HG02840 (cell line): Measurements from ENCODE around the gene ITGB4.

Experiments
- ATAC-seq: cut with Tn5 transposase; IDR thresholded peaks from one replicate; pipeline ENCODE4 v1.9.1; 2021; ENCODE audit warnings: mild to moderate bottlenecking, moderate library complexity, moderate number of reproducible peaks; ENCODE audit not compliant: unreplicated experiment, low FRiP score

ITGB4 gene

GRCh38 chr17:75720656-75721462 lies at the start of gene ITGB4:
Gene ITGB4 (plus strand): TSS chr17:75721459. CDS start chr17:75724704, 3,245 bp downstream.
- ATAC-seq: no peak

DNA sequence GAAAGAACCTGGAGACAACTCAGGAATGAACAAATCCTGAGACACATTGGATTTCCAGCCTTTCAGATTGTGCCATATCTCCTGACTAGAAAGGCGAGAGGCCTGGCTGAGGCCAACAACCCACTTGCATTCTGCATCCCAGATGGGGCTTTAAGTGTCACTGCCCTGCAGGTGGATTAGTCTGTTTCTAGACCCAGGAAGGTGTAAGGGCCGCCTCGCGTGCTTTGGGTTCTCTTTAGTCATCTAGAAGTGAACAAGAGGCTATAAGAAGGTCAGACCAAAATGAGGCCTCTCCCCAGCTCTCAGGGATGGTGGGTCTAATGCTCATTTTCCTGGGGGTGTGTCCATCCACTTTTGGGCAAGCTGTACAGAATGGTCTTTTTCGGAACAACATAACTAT lies 49.2 kb upstream of the ITGB4 start:
- no peak for ATAC-seq

- ATAC-seq: no peak
Observed at GRCh38 chr17:75673487-75673886, 47.8 kb upstream of the ITGB4 start.

DNA sequence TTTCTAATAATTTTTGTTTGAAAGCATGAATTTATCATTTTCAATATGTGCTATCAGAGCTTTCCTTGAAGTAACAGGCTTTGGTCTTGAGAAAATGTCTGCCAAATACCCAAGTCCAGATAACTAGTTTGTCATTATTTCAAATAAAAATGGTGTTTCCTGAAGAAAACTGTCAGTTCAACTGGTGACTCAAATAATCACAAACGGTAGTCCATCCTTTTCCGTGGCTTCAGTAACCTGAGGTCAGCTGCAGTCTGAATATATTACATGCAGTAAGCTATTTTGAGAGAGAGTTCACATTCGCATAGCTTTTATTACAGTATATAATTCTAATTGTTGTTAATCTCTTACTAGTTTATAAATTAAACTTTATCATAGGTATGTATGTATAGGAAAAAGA lies 44.8 kb upstream of the ITGB4 start:
- ATAC-seq: no peak

- ATAC-seq: no peak
Observed at GRCh38 chr17:75679706-75680211, 41.5 kb upstream of the ITGB4 start.

DNA sequence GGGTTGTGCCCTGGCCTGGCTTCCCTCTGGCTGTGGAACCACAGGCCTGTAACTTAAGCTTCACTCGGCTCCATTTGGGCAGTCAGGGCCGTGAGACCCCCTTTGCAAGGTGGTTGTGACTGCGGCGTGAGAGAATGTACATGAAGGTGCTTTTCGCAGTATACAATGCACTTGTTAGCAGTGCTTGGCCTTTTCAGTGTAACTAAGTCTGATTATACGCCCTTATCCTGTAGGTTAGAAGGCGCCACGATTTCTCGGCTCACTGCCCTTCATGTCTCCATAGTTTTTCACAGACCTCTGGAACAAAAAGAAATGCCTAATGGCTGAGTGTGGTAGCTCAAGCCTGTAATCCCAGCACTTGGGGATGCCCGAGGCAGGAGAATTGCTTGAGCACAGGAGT lies 40.8 kb upstream of the ITGB4 start:
- ATAC-seq: no peak

DNA sequence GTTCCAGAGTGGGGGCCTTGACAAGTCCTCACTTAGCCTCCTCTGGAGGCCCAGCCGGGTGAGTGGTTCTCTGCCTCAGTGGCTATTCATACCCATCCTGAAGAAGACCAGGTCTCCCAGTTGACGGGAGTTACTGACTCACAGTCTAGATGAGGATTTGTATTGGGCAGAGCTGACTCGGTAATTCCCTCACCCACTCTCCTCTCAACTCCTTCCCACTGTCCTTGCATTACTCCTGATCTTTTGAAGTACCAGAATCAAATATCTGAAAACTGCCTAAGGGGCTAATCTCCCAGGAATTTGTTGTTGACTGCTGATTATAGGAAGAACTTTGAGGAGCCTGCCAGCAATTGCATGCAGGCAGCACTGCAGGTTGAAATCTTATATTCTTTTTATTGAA lies 40.0 kb upstream of the ITGB4 start:
- no peak for ATAC-seq

GRCh38 chr17:75683583-75683982 lies 37.7 kb upstream of the ITGB4 start:
- no peak for ATAC-seq

GRCh38 chr17:75684249-75684648 lies 37.0 kb upstream of the ITGB4 start:
- ATAC-seq: no peak

- no peak for ATAC-seq
Observed at GRCh38 chr17:75684924-75685323, 36.3 kb upstream of the ITGB4 start.

DNA sequence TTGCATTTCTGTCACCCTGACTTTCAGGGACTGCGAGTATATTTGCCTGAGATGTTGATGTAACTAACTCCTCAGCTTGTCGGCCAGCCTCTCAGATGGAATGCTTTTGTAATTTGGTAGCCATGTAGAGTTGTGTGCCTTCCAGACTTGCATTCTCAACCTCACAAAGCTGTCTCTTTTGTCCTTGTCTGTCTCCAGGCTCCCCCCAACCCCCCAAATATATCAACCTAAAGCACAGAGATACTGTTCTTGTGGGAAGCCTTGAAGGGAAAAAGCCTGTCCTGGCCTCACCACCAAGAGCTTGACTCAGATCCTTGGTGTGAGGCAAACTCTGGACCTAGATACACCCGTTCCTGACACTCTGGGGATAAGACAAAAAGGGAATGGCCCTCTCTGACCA lies 35.8 kb upstream of the ITGB4 start:
- no peak for ATAC-seq

DNA sequence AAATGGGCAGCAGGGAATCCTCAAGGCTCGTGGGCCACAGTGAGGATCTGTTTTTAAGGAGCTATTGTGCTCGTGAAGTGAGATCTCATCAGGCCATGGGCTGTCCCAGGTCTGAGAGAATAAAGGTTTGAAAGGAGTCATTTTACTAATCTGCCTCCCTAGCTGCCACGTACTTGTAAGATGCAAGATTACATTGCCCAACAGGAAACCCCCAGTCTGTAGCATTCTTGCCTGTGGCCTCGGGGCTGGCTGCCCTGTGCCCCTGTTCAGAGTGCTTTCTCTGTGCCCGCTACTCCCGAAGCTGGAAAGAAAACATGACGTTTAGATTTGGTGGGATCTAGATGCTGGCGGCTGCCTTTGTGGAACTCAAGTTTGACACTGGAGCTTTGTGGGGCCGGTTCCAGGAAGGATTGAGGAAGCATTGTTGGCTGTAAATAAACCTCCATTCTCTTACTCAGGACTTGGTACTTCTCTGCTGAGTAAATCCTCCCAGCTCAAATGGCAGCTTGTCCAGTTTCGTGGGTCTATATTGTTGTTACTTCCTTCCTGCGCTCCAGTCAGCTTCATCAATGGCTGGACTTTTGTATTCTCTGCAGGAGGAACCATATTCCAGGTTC lies 32.9 kb upstream of the ITGB4 start:
- ATAC-seq: no peak

GRCh38 chr17:75689441-75689873 lies 31.8 kb upstream of the ITGB4 start:
- no peak for ATAC-seq

DNA sequence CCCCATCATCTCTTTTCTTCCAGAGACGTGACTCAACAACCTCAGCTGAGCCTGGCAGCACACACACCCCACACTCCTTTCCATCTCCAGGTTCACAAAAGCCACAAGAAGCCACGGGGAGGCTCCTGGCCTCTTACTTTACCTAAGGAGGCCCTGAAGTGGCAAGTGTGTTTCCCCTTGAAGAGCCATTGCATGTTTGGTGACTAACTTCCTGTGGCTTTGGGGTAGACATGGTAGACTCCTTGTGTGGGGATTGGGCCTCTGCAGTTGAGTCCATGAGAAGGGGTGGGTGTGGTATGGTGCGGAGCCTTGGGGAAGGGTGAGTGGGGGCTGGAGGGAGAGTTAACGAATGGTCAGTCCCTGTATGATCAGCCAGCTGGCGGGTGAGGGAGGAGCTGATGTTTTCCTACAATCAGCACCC lies 29.9 kb upstream of the ITGB4 start:
- no peak for ATAC-seq

GRCh38 chr17:75691801-75692626 lies 29.2 kb upstream of the ITGB4 start:
- no peak for ATAC-seq

DNA sequence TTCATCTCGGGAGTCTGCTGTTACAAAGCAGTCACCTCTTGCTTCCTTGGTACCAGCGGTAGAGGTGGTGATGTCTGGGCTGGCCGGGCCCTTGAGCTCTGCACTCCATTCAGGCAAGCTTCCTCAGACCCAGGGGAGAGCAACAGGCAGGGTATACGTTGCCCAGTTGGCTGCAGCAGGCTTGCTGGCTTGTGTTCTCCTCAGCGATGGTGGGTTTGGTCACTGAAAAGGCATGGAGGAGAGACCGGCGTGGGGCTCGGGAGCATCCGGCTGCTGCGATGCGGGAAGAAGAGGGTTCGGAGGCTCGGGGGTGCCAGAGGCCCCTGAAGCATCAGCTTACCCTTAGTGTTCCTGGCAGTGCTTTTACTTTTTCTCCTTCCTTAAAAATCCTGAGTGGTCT lies 28.3 kb upstream of the ITGB4 start:
- no peak for ATAC-seq

DNA sequence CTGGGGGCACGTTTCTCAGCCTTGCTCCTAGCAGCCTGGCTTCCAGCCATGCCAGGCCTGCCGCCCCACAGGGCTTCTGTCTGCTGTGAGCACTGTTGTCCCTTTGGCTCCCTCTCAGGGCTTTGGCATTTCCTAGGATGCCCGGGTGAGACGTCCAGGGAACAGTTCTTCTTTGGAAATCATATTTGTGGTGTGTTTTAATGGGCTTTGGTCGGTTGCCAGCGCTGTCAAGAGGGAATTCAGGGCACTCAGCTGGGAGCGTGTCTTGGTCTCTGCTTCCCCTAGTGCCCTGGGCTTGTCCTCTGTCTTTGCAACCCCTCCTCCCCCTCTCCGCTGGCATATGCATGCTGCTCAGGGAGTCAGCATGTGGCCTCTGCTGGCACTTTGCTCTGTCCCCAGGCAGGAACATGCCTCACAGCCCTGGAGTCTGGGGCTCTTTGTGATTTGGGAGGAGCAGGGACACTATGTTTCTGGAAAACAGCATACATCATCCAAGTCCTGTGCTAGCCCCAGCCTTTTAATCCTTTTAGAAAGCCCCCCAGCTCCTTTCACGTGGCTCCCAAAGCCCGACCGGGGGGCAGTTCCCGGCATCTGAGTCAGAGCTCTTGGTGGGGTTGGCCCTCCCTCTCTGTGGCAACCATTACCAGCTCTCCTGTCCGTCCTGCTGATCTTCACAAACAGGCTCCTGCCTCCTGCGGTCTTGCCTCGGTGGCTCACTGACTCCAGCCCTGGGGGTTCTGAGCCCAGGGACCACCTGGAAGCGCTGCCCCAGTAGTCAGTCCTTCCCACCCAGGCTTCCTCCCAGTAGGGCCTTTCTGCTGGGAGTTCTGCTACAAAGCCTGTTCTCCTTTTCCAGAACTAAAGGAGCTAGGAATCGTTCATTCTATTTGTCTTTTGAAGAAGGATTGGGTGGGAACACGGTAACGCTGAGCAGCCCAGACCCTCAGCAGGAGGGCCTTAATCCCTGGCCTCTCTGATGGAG lies 27.5 kb upstream of the ITGB4 start:
- ATAC-seq: no peak

- ATAC-seq: no peak
Observed at GRCh38 chr17:75694536-75694935, 26.7 kb upstream of the ITGB4 start.

DNA sequence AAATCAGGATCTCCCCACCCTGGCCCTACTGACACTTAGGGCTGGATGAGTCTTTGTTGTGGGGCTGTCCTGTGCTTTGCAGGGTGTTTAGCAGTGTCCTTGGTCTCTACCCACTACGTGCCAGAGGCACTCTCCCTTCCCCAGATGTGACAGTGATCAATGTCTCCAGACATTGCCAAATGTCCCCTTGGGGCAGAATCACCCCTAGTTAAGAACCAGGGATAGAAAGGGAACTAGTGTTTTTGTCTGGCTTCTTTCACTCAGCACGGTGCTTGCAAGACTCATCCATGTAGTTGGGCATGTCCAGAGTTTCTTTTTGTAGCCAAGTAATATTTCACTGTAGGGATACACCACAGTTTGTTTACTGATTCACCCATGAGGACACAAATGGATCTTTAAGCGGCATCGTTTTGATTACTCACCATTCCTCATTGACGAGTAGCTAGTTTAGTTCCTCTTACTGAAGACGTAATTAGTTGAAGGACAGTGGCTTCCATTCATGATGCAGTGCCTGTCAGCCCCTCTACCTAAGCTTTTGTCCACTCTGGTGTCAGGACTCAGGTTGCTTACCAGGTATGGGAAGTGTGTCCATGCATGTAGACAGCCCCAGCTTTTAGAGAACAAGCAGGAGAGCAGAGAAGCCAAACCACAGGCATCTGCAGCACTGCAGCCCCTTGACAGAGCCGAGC lies 26.0 kb upstream of the ITGB4 start:
- no peak for ATAC-seq
